ENCODE results near the gene TRPC6.
"Not testable (repeated sequence)": the region's sequence is repeated elsewhere in the genome, so short reads cannot be mapped to it uniquely, and the experiment has no call there.

Gene TRPC6

GRCh38 chr11:101516546-101516945 lies 67.3 kb downstream of the TRPC6 start:
- no peak for DNase-seq

GRCh38 chr11:101511065-101511464 lies 72.7 kb downstream of the TRPC6 start:
- no peak for DNase-seq

GRCh38 chr11:101510591-101510990 lies 73.2 kb downstream of the TRPC6 start:
- no peak for DNase-seq

GRCh38 chr11:101509922-101510321 lies 73.9 kb downstream of the TRPC6 start:
- no peak for DNase-seq

GRCh38 chr11:101508370-101508769 lies 75.4 kb downstream of the TRPC6 start:
- DNase-seq: no peak

- DNase-seq: no peak
These were observed 84.9 kb downstream of the TRPC6 start for GRCh38 chr11:101498891-101499290.

GRCh38 chr11:101497291-101497690 lies 86.5 kb downstream of the TRPC6 start:
- DNase-seq: no peak

GRCh38 chr11:101487775-101488174 lies 96.0 kb downstream of the TRPC6 start:
- DNase-seq: no peak

- DNase-seq: no peak
These were observed 101.2 kb downstream of the TRPC6 start for GRCh38 chr11:101482556-101483124.

GRCh38 chr11:101478587-101479369 lies 105.0 kb downstream of the TRPC6 start:
- DNase-seq: no peak

GRCh38 chr11:101477926-101478325 lies 105.9 kb downstream of the TRPC6 start:
- no peak for DNase-seq

GRCh38 chr11:101476191-101476590 lies 107.6 kb downstream of the TRPC6 start:
- no peak for DNase-seq

- no peak for DNase-seq
These were observed 108.1 kb downstream of the TRPC6 start for GRCh38 chr11:101475699-101476098.

GRCh38 chr11:101474666-101475065 lies 109.1 kb downstream of the TRPC6 start:
- no peak for DNase-seq

GRCh38 chr11:101470881-101471520 lies 112.8 kb downstream of the TRPC6 start:
- no peak for DNase-seq

- DNase-seq: no peak
These were observed 113.4 kb downstream of the TRPC6 start for GRCh38 chr11:101470419-101470818.

GRCh38 chr11:101466352-101466751 lies 117.5 kb downstream of the TRPC6 start:
- DNase-seq: no peak

GRCh38 chr11:101464388-101464787 lies 119.4 kb downstream of the TRPC6 start:
- not testable (repeated sequence) for DNase-seq

GRCh38 chr11:101459020-101459419 lies 124.8 kb downstream of the TRPC6 start:
- no peak for DNase-seq

- DNase-seq: no peak
These were observed 125.6 kb downstream of the TRPC6 start for GRCh38 chr11:101458161-101458560.

- no peak for DNase-seq
These were observed 127.0 kb downstream of the TRPC6 start for GRCh38 chr11:101456812-101457211.

GRCh38 chr11:101453682-101454081 lies 130.1 kb downstream of the TRPC6 start:
- DNase-seq: no peak

- DNase-seq: no peak
These were observed 134.8 kb downstream of the TRPC6 start for GRCh38 chr11:101448881-101449442.

- no peak for DNase-seq
These were observed 137.1 kb downstream of the TRPC6 start for GRCh38 chr11:101446726-101447125.

Measured in NK-92 treated with Interleukin-12 subunit alpha and Interleukin-12 subunit beta, amount 100 ng/mL, for 24 hours (cell line).